Karpas-422 (cell line): Measurements from ENCODE around the gene COL6A6. TPM values are rescaled to one million over a fixed set of nuclear protein-coding genes. Genes with fewer than 3 reads are reported as not detected.

Experiments
- DNase-seq: peaks from one replicate; pipeline ENCODE4 v3.0.0-alpha.2; 2015
- H2AFZ ChIP-seq: fragments of 200-600 bp; sonication (generic); 2 replicates; pipeline ENCODE4 v1.6.1; 2014; ENCODE audit warnings: antibody characterized with exemption, low read length, mixed read lengths
- H3K27ac ChIP-seq: fragments of 200-600 bp; sonication (generic); 2 replicates; pipeline ENCODE4 v1.5.1; 2014; ENCODE audit warnings: mild to moderate bottlenecking, low read length, moderate library complexity
- H3K27me3 ChIP-seq: fragments of 200-600 bp; sonication (generic); 2 replicates; pipeline ENCODE4 v1.6.1; 2014; ENCODE audit warnings: low read length, mixed read lengths
- H3K36me3 ChIP-seq: fragments of 200-600 bp; sonication (generic); 2 replicates; pipeline ENCODE4 v1.6.1; 2014; ENCODE audit warnings: low read length, mixed read lengths; ENCODE audit not compliant: insufficient read depth
- H3K4me1 ChIP-seq: fragments of 200-600 bp; sonication (generic); 2 replicates; pipeline ENCODE4 v1.6.1; 2014; ENCODE audit warnings: mild to moderate bottlenecking, low read length, mixed read lengths
- H3K4me2 ChIP-seq: fragments of 200-600 bp; sonication (generic); 2 replicates; pipeline ENCODE4 v1.6.1; 2014; ENCODE audit warnings: low read length, low read depth, mild to moderate bottlenecking; ENCODE audit not compliant: poor library complexity, severe bottlenecking
- H3K4me3 ChIP-seq: fragments of 200-600 bp; sonication (generic); 2 replicates; pipeline ENCODE4 v1.5.1; 2014; ENCODE audit warnings: mild to moderate bottlenecking, antibody characterized with exemption, low read length, mixed read lengths
- H3K79me2 ChIP-seq: fragments of 200-600 bp; sonication (generic); 2 replicates; pipeline ENCODE4 v1.6.1; 2014; ENCODE audit warnings: mild to moderate bottlenecking, low read length, mixed read lengths
- H3K9ac ChIP-seq: fragments of 200-600 bp; sonication (generic); 2 replicates; pipeline ENCODE4 v1.6.0; 2014; ENCODE audit warnings: low read length
- H3K9me2 ChIP-seq: fragments of 200-600 bp; sonication (generic), shearing (Covaris generic); replicated peaks from 2 replicates; pipeline ENCODE4 v1.6.0; 2014; ENCODE audit warnings: mild to moderate bottlenecking, low read length, moderate library complexity; ENCODE audit not compliant: insufficient read depth
- H3K9me3 ChIP-seq: fragments of 300-700, 200-600 bp; sonication (generic); 2 replicates; pipeline ENCODE4 v1.6.1; 2014; ENCODE audit warnings: low read length, mixed read lengths
- H4K20me1 ChIP-seq: fragments of 200-600 bp; sonication (generic); 2 replicates; pipeline ENCODE4 v1.6.1; 2014; ENCODE audit warnings: mild to moderate bottlenecking, antibody characterized with exemption, low read length, low read depth; ENCODE audit not compliant: insufficient read depth
- total RNA-seq: library from RNA; depleted of rRNA; stranded (reverse); fragments of >200 nt; shearing (Covaris generic); gene quantifications from 2 replicates; pipeline ENCODE4 v1.2.3, GENCODE V29; 2014; ENCODE audit warnings: low replicate concordance; rRNA removed

The COL6A6 gene, protein sequence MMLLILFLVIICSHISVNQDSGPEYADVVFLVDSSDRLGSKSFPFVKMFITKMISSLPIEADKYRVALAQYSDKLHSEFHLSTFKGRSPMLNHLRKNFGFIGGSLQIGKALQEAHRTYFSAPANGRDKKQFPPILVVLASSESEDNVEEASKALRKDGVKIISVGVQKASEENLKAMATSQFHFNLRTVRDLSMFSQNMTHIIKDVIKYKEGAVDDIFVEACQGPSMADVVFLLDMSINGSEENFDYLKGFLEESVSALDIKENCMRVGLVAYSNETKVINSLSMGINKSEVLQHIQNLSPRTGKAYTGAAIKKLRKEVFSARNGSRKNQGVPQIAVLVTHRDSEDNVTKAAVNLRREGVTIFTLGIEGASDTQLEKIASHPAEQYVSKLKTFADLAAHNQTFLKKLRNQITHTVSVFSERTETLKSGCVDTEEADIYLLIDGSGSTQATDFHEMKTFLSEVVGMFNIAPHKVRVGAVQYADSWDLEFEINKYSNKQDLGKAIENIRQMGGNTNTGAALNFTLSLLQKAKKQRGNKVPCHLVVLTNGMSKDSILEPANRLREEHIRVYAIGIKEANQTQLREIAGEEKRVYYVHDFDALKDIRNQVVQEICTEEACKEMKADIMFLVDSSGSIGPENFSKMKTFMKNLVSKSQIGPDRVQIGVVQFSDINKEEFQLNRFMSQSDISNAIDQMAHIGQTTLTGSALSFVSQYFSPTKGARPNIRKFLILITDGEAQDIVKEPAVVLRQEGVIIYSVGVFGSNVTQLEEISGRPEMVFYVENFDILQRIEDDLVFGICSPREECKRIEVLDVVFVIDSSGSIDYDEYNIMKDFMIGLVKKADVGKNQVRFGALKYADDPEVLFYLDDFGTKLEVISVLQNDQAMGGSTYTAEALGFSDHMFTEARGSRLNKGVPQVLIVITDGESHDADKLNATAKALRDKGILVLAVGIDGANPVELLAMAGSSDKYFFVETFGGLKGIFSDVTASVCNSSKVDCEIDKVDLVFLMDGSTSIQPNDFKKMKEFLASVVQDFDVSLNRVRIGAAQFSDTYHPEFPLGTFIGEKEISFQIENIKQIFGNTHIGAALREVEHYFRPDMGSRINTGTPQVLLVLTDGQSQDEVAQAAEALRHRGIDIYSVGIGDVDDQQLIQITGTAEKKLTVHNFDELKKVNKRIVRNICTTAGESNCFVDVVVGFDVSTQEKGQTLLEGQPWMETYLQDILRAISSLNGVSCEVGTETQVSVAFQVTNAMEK (N-terminal part only)
- not detected in 2 replicates for total RNA-seq

DNA sequence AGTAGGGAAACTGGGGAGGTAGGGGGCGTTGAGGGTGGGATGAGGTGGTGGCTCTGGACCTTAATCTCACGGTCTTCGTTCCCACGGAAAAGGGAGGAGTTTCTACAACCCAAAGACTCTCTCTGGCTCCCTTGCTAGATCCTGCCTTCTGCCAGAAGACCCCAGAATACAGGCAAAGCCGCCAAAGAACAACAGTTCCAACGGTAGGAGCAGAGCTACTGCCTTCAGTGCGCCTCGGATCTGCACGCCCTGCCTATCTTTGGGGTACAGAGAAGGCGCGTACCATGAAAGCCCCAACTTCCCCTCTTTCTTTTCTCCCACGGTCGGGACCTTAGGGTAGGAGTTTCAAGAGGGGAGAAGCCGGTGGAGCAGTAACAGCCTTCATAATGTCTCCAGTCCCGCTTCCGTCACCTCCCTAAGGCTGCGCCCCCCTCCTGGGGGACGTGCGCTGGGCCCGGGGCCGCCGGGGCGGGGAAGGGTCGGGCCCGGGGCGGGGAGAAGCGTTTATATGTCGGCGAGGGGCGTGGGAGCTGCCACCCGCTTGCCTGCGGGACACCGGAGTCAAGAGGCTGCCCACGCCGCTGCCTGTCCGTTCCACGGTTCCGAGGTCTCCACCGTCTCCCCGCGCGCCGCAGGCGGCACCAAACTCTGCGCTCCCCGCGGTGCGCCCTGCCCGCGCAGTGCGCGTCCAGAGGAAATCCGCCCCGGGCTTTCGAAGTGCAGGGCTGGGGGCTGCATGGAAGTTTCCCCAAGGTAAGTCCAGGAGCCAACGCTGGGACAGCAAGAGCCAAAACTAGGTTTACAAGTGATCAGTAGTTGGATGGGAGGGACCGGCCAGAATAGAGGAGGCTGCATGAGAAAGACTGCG is at the start of gene COL6A6:
COL6A6 (plus strand) TSS at position 533 of the 868 bp plus-strand sequence. CDS start 43,188 bp downstream, outside the sequence.
- Histone ChIP-seq H3K36me3 (no peaks in the 10 kb centered on the region), H4K20me1 (no peaks in the 10 kb centered on the region), H3K27me3 (no peaks in the 10 kb centered on the region), H3K4me3 (no peak within 1 kb of the TSS), H3K79me2 (no peaks in the 10 kb centered on the region), H3K9me2 (no peaks in the 10 kb centered on the region), H3K4me2 (no peak within 1 kb of the TSS), H3K9me3 (no peaks in the 10 kb centered on the region), H3K27ac (no peak within 1 kb of the TSS), H2AFZ (no peak within 1 kb of the TSS), H3K9ac (no peak within 1 kb of the TSS), H3K4me1 (no peaks in the 10 kb centered on the region)
- no peak for DNase-seq

DNA sequence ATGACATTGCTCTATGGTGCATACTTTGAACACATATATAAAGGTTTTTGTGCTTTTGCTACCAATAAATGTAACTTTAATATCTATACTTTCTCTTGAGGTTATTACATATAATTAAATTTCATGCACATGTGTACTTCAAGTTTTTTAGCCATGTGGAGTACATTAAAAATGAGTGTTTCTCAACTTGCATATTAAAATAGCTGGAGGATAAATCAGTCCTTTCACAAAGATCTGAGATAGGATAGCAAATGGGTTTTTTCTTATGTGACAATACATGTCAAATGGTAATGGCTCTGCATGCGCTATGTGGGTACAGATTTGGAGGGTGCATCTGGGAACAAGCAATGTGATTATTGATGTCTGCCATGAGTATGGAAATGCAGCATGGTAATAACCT is 48.7 kb upstream of the COL6A6 start:
- Histone ChIP-seq H3K36me3 (no peaks in the 10 kb centered on the region), H3K4me2 (no peak overlapping the region), H3K9ac (no peak overlapping the region), H3K27ac (no peak overlapping the region), H3K4me3 (no peak overlapping the region), H3K9me3 (no peaks in the 10 kb centered on the region), H3K79me2 (no peaks in the 10 kb centered on the region), H2AFZ (no peak overlapping the region), H4K20me1 (no peaks in the 10 kb centered on the region), H3K4me1 (no peaks in the 10 kb centered on the region), H3K27me3 (no peaks in the 10 kb centered on the region; the same call in 1 of the 2 replicates), H3K9me2 (no peaks in the 10 kb centered on the region)
- DNase-seq, result no peak

DNA sequence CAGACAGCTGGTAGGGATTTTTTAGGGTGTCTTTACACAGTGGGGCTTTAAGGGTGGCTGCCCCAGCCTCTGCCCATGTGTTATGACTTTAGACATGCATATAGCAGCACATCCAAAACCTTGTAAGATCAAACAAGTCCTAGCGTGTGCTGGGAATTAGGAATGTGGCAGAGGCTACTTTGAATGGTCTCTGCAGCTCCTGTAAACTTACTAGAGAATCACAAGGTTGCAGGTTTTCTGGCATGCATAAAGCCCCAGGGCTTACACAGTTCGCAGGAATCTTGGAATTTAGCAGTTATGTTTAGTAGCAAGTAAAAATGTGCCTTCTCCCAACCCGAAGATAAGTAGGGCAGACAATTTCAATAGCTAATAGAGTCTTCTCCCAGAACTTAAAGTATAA is 46.9 kb upstream of the COL6A6 start:
- Histone ChIP-seq H3K9me2 (no peaks in the 10 kb centered on the region), H4K20me1 (no peaks in the 10 kb centered on the region), H3K9ac (no peak overlapping the region), H2AFZ (no peak overlapping the region), H3K4me1 (no peaks in the 10 kb centered on the region), H3K36me3 (no peaks in the 10 kb centered on the region), H3K27ac (no peak overlapping the region), H3K4me2 (no peak overlapping the region), H3K79me2 (no peaks in the 10 kb centered on the region), H3K4me3 (no peak overlapping the region), H3K27me3 (no peaks in the 10 kb centered on the region; the same call in 1 of the 2 replicates), H3K9me3 (no peaks in the 10 kb centered on the region)
- DNase-seq, result no peak

DNA sequence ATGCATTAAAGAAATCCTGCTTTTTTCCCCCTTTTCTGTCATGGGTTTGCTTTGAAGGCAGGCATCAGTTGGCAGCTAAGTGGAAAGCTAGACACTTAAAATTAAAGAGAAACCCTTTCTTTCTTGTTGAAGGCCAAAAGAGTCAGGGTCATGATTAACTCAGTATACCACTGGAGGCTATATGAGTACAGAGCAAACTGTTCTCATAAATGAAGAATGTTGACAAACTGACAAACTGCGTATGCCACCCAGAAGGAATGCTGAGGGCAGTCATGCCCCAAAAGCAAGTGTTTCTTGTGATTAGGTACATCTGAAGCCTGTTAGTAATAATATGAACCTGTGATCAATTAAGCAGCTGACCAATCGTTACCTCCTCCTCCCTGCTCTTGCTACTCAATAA is 43.6 kb upstream of the COL6A6 start:
- no peak overlapping the region for H3K4me3 ChIP-seq
- H2AFZ ChIP-seq, result no peak overlapping the region
- H3K4me1 ChIP-seq, result no peaks in the 10 kb centered on the region
- H4K20me1 ChIP-seq, result no peaks in the 10 kb centered on the region
- no peak overlapping the region for H3K27ac ChIP-seq
- H3K9ac ChIP-seq, result no peak overlapping the region
- H3K9me2 ChIP-seq, result no peaks in the 10 kb centered on the region
- DNase-seq, result no peak
- no peak overlapping the region for H3K4me2 ChIP-seq
- no peaks in the 10 kb centered on the region for H3K27me3 ChIP-seq
- no peaks in the 10 kb centered on the region for H3K36me3 ChIP-seq
- no peaks in the 10 kb centered on the region for H3K79me2 ChIP-seq
- H3K9me3 ChIP-seq, result no peaks in the 10 kb centered on the region

DNA sequence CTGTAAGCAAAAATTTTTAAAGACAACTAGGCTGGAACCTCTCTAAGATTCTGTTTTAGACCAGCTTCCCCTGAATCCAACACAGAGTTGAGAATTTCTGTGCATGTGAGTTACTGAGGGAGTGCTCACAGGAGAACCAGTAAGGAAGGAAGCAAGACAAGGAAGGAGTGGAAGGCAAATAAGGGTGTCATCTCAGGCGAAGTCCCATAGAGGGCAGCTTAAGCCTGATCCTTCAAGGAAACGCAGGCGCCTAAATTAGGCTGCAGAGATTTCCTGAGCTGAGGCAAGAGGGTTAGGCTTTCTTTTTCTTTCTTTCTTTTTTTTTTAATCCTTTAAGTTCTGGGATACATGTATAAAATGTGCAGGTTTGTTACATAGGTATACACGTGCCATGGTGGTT is 36.2 kb upstream of the COL6A6 start:
- H3K36me3 ChIP-seq, result no peaks in the 10 kb centered on the region
- no peak for DNase-seq

DNA sequence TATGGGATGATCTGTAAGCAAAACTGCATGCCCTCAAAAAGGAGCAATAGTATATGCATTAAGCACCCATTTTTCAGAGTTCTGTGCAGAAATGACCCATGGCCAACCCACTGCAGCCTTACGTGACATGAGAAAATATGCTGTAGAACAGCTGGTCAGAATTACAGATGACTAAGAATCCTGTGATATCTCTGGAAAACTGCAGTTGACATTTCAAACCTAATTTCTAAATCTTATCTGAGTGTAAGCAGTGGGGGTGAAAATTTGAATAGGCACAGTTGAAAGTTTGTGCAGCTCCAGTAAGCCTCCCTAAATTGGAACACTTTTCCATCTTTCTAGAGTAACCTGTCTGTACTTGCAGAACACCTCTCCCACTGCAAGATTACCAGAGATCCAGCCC is 28.7 kb upstream of the COL6A6 start:
- Histone ChIP-seq H3K79me2 (no peaks in the 10 kb centered on the region), H3K36me3 (no peaks in the 10 kb centered on the region), H3K9me2 (no peaks in the 10 kb centered on the region), H3K27me3 (no peaks in the 10 kb centered on the region), H4K20me1 (no peaks in the 10 kb centered on the region), H3K27ac (no peak overlapping the region), H3K4me2 (no peak overlapping the region), H2AFZ (no peak overlapping the region), H3K9me3 (no peaks in the 10 kb centered on the region), H3K9ac (no peak overlapping the region), H3K4me3 (no peak overlapping the region), H3K4me1 (no peaks in the 10 kb centered on the region)
- no peak for DNase-seq

More for the DNA sequence above, 36.2 kb upstream of the COL6A6 start:
- Histone ChIP-seq H3K9me3 (no peaks in the 10 kb centered on the region), H3K27ac (no peak overlapping the region), H3K4me1 (no peaks in the 10 kb centered on the region), H2AFZ (no peak overlapping the region), H3K79me2 (no peaks in the 10 kb centered on the region), H3K4me2 (no peak overlapping the region), H3K4me3 (no peak overlapping the region), H3K9ac (no peak overlapping the region), H3K27me3 (no peaks in the 10 kb centered on the region), H4K20me1 (no peaks in the 10 kb centered on the region), H3K9me2 (no peaks in the 10 kb centered on the region)

DNA sequence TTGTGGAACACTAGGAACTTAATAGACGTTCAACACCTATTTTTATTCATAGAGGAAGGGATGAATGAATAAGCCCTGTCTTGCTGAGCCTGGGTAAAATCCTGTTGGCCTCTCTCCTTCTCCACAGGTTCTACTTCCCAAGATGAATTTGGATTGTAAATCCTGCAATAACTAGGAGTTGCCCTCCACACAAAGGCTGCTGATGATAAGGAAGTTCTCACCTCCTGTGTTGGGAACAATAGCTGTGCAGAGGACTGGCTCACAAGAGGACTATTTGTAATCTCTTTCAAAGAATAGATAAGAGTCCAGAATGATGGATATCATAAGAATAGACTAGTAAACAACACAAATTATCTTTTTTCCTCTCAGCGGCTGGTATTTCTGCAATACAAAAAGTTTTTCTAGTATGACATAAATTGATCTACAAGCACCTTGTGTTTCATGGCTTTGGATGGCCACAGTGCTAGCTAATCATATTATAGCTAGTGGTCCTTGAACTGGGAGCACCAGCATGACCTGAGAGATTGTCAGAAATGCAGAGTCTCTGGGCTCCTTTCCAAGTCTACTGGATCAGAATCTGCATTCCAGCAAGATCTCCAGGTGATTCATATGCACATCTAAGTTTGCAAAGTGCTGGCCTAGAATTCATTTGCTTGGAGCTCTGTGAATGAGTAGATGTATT is 28.1 kb upstream of the COL6A6 start:
- no peak for DNase-seq
- Histone ChIP-seq H3K36me3 (no peaks in the 10 kb centered on the region), H2AFZ (no peak overlapping the region)

More for the DNA sequence above, 28.1 kb upstream of the COL6A6 start:
- H3K27me3 ChIP-seq, result no peaks in the 10 kb centered on the region
- H3K9me3 ChIP-seq, result no peaks in the 10 kb centered on the region
- no peaks in the 10 kb centered on the region for H4K20me1 ChIP-seq
- H3K79me2 ChIP-seq, result no peaks in the 10 kb centered on the region
- no peak overlapping the region for H3K4me3 ChIP-seq
- no peak overlapping the region for H3K27ac ChIP-seq
- no peak overlapping the region for H3K9ac ChIP-seq
- H3K4me1 ChIP-seq, result no peaks in the 10 kb centered on the region
- no peaks in the 10 kb centered on the region for H3K9me2 ChIP-seq
- no peak overlapping the region for H3K4me2 ChIP-seq
